HG03064 (cell line): ENCODE measurements around the gene UNKL.
A peak's percentile ranks its signal among the peaks of the same experiment; 100 is the strongest.

Source experiments
- ATAC-seq: cut with Tn5 transposase; IDR thresholded peaks from one replicate; pipeline ENCODE4 v1.9.1; 2021; ENCODE audit warnings: low read depth; ENCODE audit not compliant: unreplicated experiment

UNKL gene

DNA sequence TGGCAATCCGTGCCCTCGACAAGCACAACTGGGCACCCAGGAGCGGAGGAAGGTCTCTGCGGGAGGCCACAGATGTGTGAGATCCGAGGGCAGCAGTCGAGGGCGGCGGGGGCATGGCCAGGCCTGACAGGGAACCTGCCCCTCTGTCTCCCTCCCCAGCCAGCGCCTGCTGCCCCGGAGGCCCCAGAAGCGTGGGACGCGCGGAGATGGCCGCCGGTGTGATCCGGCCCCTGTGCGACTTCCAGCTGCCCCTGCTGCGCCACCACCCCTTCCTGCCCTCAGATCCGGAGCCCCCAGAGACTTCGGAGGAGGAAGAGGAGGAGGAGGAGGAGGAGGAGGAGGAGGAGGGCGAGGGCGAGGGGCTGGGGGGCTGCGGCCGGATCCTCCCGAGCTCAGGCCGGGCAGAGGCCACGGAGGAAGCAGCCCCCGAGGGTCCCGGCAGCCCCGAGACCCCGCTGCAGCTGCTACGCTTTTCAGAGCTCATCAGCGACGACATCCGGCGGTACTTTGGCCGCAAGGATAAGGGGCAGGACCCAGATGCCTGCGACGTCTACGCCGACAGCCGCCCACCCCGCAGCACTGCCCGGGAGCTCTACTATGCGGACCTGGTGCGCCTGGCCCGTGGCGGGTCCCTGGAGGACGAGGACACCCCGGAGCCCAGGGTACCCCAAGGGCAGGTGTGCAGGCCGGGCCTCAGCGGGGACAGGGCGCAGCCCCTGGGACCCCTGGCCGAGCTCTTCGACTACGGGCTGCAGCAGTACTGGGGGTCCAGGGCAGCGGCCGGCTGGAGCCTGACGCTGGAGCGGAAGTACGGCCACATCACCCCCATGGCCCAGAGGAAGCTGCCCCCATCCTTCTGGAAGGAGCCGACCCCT is 18.1 kb upstream of the UNKL start:
- no peak for ATAC-seq

DNA sequence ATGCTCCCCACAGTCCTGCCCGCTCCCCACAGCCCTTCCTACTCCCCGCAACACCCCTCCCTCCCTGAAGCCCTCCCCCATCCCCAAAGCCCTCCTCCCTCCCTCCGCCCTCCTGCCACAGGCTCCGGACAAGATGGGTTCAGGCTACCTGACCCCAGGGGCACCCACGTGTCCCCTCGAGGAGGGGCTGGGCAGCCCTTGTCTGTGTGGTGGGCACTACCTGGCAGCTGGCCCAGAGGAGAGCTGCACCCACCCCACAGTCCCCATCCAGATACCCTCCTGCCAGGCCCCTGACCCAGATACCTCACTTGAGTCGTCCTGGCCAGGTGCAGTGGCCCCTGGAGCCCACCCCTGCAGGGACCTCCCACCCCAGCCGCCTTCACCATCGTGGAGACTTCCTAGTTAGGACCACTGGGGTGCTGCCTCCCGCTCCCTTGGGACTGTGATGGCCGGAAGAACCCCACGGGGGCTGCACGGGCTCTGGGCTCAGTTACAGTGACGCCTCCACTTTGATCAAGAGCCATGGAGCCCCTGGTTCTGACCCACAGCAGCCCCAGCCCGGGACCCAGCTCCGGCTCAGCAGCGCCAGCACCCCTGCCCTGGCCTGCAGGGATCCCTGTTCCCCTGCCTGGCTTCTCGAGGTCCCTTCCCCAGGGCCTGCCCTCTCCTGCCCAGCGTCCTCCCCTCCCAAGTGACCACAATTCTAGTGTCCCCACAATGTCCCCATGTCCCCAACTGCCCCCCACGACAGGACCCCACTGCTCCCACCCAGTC is 17.2 kb upstream of the UNKL start:
- ATAC-seq: no peak

DNA sequence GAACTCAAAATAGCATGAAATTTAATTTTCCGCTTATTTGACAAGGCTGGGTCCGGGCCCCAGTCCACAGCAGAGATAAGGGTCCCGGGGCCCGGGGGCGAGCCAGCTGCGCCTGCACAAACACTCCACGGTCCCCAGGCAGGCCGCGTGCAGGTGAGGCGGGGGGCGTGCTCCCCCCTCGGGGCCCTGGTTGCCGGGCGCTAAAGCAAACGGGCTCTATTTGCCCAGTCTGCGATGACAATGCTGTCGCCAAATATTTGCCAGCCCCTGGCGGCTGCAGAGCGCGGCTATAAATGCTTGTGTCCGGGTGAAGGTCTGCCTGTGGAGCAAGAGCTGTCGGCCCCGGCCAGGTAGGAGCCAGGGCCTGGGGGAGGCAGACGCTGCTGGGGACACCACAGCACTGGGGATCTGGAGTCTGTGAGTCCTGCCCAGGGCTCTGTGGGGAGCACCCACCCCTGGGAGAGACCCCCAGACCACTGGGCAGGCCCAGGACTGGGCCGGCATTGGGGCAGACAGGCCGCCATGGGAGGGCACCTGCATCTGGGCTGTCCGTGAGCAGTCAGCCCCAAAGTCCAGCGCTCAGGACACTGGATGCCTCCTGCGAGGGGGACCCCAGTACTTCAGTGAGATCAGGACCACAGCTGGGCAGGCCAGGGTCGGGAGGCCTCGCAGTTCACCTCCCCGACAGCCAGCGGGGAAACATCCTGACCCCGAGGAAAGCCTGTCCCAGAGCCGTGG is 16.4 kb upstream of the UNKL start, which contains the start of gene PERCC1:
Gene PERCC1 (plus strand): TSS at position 320 of the 738 bp plus-strand sequence. CDS start 1,516 bp downstream, outside the sequence.
- ATAC-seq: no peak

DNA sequence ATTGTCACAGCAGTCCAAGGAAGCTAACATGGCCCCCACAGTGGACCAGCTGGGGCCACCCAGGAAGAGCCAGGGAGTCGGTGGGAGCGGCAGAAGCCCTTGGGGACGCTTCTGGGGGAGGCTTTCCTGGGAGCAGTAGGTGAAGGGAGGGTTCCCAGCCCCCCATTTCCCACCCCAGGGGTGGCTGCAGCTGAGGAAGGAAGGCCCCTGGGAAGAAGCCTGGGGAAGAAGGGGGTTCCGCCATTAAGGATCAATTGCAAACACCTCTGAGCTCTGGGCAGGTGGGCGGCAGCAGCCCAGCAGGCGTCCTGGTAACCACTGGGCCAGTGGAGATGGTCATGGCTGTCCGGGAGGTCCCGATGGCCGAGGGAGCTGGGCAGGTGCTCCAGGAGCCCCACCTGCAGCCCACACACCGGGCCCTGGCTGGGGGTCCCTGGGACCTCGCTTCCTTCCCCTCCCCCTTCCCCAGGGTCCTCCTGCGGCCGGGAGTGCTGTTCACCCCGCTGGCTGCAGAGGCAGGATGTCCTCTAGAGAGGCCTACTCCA is 15.8 kb upstream of the UNKL start:
- ATAC-seq: no peak

DNA sequence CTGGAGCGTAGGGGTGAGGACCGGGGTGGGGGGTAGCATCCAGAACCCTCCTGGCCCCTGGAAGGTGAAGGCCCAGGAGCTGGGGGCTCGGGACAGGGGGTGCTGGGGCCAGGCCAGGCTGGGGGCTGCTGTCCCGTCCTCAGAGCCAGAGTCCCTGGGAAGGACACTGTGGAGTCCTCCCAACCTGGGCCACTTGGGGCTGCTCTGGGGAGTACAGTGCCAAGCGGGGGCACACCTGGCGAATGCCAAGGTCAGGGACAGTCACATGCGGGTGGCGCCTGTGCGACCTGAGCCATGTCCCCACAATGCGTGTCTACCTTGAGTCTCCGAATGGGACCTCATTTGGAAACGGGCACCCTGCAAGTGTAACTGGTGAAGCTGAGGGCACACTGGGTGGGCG is 15.1 kb upstream of the UNKL start:
- no peak for ATAC-seq

DNA sequence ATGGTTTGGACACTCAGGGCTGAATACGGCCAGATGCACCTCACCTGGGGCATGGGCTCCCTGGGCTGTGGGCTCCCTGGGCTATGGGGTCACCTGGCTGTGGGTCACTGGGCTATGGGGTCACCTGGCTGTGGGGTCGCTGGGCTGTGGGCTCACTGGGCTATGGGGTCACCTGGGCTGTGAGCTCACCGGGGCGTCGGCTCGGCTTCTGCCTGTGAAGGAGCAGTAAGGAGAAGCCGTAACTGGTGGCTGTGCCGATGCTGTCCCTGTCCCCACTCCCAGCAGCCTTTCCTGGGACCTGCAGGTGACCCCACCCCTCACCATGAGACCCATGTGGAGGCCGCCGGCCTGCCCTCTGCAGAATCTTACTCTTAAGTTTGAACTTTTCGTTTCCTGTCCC is 14.5 kb upstream of the UNKL start:
- ATAC-seq: no peak

DNA sequence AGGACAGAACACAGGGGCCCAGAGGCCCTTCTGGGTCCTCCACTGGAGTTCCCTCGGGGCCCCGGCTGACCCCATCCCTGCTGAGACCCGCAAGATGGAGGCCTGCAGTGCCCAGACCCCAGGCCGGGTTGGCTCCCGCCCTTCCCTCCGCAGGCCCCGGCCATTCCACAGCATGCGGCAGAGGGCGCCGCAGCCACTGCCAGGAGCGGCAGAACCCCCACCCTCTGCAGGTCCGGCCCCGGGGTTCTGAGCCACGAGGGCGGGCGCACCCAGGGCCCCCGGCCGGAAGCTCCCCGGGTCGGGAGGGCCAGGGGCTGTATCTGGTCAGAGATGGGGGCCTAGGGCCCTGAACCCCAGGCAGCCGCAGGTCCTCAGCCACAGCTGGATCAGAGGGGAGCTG is 14.0 kb upstream of the UNKL start:
- no peak for ATAC-seq

DNA sequence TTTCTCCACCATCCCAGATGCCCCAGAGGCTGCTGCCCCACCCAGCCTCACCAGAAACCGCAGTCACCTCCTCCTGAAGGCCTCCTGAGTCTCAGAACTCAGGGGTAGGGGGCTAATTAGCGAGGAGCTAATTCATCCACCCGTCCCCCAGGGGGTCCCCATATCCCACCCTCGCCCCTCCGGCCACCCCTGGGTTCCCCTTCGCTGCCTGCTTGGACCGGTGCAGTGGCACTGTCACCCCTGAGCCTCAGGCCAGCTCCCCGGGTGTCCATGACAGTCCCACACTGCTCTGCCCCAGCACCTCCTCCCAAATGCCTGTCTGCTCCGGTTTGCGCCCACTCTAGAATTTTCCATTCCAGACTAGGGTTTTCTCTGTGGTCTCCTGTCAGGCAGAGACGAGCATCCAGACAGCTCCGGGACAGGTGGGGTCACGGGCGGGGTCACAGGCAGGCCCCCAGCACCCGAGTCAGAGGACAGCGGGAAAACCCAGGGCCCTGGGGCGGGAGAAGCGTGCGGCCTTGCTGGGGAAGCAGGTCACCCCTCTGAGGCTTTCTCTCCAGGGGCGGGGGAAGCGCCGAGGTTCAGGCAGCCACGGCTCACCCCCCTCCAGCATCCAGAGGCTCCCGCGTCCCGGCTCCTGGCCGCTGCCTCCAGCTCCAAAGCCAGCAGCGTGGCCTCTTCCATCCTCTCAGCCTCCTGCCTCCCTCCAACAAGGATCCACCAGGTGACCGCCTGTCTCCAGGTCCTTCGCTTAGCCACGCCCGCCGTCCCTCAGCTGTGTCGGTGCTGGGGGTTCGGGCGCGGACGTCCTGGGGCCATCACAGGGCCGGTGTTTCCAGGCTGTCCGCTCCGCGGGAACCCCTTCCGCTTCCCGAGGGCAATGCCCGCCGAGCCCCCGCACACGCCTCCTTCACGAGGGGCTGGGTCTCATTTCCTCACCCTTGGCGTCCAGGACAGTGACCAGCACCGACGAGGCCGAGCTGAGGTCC is 13.3 kb upstream of the UNKL start:
- no peak for ATAC-seq

DNA sequence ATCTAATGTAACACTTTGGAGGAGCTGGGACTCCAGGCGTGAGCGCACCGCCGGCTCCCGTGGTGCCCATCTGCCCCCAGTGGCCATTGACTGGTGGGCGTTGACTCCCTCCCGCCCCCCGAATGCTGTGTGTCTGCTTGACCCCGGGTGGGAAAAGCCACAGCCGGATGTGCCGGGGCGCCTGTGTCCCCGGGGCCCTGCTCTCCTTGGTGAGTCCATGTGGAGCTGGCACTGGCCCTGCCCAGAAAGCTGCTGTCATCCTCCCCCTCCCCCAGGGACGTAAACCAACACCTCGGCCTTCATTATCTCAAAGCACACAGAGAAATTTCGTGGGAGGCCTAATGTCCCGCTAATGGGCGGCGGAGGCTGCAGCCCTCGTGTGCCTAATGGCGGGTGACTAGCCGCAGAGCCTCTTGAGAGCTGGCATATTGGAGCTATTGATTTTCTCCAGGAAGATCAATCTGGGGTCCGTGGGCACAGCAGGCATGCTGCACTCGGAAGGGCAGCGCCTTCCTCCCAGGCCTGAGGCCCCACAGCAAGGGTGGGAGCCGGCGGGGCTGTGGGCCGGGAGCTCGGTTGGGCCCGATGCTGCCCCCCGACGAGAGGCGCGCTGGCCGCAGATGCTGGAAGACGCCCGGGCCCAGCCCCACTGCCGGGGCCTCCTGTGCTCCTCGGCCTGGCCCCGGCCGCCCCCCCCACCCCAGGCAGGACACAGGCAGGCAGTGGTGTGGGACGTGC is 12.4 kb upstream of the UNKL start:
- ATAC-seq: no peak

DNA sequence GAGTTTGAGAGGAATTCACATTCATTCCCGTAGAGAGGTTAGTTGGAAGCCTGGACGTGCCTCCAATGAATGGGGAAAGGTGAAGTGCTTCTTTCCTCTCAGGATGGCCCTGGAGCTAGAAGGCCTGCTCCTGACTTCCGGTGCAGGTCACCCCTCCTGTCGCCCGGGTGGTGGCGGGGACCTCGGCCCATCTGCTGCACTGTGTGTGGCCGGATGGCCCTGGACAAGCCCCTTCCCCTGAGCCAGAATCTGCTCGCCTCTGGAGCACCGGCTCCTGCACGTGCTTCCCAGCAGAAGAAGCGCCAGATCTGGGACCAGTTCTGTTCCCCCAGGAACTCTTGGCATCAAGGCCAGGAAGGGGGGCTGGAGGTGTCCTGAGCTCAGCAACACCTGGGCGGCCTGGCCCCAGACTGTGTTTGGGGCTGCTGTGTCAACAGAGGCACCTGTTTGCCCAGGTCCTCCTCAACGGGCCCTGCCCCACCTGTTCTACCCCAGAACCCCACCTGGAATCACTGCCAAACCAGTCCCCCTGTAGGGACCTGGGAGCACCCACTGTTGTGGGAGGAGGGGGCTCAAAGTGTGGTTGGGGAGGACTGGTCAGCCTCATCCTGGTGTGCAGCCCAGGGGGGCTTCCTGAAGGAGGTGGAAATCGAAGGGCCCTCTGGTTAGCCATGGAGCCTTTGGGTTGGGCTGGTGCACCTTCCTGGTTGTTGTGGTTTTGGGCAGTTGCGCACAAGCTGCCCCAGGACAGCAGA is 11.3 kb upstream of the UNKL start:
- no peak for ATAC-seq

DNA sequence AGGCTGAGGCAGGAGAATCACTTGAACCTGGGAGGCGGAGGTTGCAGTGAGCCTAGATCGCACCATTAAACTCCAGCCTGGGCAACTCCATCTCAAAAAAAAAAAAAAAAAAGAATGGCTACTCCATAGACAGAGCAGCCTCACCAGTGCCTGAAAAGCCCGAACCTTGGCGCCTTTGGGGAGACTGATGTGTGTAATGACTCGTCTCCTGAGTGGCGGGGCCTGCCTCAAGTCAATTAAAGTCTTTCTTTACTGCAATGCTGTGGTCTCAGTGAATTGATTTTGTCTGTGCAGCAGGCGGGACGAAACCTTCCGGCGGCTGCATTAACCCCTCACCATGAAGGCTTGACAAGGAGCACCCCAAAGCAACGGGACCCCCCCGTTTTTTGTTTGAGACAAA is 9.5 kb upstream of the UNKL start:
- no peak for ATAC-seq

DNA sequence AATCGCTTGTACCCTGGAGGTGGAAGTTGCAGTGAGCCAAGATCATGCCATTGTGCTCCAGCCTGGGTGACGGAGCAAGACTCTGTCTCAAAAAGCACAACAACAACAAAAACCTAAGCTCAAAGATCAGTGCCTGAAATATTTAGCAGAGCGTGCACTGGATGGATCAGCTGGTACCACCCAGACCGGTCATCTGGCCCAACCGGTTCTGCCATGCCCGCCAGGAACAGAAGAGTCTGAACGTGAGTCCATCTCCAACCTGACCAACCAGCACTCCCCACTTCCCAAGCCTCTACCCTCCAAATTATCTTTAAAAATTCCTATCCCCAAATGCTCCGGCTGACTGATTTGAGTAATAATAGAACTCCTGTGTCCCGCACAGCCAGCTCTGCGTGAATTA is 7.6 kb upstream of the UNKL start:
- no peak for ATAC-seq

DNA sequence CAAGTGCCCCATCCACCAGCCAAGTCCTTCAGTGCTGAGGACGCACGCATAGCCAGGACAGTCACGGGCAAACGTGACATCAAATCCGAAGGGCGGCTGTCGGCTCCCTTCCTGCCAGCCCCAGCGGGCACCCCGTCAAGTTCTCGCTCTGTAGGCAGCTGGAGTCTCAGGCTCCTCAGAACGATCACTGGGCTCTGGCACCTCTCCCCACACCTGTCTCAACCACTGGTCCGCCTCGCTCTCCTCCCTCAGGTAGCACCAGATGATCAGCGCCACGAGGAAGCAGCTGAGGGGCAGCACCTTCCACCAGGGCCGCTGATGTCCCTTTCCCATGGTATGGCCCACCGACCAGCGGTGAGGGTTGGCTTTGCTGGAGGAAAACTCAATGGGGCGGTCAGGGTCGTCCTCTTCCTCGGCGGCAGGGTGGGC is 5.6 kb upstream of the UNKL start:
- ATAC-seq: peak; percentile 33

DNA sequence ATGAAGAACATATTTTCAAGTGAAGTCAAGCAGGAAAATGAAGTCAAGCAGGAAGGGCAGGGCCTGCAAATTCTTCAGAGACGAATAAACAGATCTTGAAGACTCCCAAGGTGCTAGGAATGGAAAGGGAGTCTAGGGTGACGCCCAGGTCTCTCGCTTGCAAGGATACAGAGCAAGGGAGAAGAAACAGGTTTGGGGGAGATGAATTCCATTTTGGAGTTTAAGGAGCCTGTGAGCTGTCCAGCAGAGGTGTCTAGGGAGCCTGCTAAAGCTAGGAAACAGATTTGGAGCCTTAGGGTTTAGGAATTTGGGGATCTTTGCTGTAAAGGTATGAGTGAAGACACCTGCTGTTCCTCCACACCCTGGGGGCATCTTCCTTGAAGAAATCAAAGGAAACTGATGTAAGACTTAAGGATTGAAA is 2.0 kb upstream of the UNKL start:
- ATAC-seq: no peak

DNA sequence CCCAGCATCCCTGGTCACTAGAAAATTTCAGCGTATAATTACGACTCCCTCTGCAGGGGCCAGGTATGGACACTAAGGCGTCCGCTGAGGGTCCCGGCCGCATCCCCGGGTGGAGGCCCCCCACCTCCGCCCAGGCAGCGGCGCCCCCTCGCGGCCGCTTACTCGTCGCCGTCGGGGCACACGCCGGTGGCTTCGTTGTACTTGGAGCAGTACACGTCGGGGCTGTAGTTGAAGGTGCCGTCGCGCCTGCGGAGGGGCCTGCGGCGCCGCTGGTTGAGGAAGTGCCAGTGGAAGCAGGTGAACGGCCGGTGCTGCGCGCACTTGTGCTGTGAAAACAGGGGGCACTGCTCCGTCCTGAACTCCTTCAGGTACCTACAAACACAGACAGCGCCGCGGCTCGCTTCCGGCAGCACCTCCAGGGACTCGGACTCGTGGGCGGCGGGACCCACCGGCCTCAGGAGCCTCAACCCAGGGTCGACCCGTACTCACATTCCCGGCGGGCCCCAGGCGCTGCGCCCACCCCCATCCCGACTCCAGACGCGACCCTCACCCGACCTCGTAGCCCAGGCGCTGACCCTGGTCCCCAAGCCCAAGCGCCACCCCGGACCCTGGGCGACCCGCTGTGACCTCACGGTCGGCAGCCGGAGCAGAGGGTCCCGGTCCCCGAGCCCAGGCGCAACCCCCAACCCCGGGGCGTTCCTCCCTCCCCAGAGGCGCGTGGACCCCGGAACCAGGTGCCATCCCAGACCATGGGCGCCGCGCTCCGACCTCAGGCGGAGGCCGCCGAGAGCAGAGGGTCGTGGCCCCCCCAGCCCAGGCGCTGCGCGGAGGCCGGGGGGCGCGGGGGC is 596 bp downstream of the UNKL start:
- no peak for ATAC-seq

DNA sequence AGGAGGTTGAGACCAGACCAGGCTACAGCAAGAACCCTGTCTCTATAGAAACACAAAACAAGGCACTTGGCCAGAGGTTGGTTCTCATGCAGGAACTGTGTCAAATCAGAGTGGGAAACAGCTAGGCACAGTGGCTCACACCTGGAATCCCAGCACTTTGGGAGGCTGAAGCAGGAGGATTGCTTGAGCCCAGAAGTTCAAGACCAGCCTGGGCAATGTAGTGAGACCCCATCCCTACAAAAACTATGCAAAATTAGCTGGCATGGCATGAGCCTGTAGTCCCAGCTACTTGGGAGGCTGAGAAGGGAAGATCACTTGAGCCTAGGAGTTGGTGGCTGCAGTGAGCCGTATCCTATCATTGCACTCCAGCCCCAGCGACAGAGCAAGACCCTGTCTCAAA is 1.7 kb downstream of the UNKL start:
- ATAC-seq: no peak

DNA sequence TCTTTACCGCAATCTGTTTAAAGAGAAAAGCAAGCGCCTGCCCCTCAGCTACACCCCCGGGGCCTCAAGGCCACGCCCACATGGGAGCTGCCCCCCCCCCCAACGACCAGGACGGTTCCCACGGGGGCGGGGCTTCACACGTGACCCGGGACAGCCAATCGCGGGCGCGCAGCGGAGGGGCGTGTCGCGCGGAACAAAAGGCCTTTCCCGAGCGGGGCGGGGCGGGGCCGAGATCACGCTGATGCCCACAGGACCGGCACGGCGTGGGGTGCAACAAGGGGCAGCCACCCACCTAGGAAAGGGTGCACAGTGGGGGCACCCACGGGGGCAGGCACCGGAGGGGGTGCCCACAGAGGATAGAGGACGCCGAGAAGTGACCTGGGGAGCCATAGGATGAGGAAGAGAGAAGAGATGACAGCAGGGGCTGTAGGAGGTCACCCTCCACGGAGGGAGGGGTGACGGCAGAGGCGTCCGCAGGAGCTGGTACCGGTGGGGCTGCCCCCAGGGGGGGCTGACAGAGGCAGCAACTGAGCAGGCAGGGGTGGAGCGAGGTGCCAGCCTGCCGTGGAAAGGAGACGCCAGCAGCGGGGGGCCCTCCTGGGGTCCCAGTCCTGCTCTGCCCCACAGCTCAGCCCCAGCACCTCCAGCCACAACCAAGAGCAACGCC is 6.2 kb downstream of the UNKL start:
- peak; percentile 67 for ATAC-seq
